ENCODE results near the gene COL17A1.

Gene COL17A1

DNA sequence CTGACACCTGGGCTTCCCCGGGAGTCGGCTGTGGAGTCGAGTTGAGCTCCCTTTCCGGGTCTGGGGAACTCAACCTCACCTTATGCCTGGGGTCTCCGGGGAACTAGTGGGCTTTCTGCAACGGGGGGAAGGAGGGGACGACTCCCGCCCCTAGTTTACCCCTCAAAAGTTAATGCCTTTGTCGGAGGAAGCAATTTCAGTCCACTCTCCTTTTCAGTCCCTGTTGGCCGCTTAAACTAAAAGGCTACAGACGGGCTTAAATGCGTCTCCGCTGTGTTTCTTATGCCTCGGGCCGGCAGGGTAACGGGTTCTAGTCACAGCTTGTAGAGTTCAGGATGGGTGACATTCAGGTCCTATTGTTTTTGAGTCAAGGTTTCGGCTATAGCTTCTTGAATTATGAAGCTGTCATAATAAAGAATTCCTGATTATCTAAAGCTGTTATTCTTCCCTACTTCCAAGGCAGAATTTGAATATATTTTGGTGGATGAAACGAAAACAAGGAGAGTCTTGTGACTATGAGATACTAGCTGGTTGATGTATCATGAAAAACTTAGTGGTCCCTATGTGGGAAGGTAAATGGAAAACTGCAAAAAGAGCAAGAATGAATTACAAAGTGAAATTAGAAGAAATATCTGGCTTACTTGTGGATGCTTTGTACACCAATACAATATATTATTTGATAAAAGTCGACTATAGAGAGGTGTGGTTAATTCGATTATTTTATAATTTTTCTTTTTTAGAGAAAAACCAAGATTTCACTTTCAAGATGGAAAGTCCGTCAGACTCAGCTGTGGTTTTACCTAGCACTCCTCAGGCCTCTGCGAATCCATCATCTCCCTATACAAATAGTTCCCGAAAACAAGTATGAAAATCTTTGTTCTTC lies 36.8 kb upstream of the COL17A1 start:
- Histone ChIP-seq H2AK5ac (ENCODE audit: low read length) (no peak overlapping the region), H3K4ac (ENCODE audit: low read depth, low read length) (no peak overlapping the region), H3K27me3 (ENCODE audit: insufficient read depth, low read length, poor library complexity) (no peaks in the 10 kb centered on the region), H3K4me3 (ENCODE audit: low read length) (peak overlapping the region; percentile 80), H3K4me1 (ENCODE audit: control insufficient read depth, low read depth, low read length) (peaks cover 2% of the 10 kb centered on the region), H2BK120ac (ENCODE audit: low read depth, low read length) (no peak overlapping the region), H4K5ac (ENCODE audit: low read length) (no peak overlapping the region), H4K8ac (ENCODE audit: low read depth, low read length) (no peak overlapping the region), H3K9ac (ENCODE audit: low read length) (peak overlapping the region; percentile 88), H2BK15ac (replicated peaks; ENCODE audit: low read depth) (no peak overlapping the region), H3K18ac (ENCODE audit: low read length) (peak overlapping the region; percentile 17), H3K4me2 (ENCODE audit: low read length) (peak overlapping the region; percentile 63), H3K79me2 (ENCODE audit: control insufficient read depth, insufficient read depth, low read length) (no peaks in the 10 kb centered on the region), H3K23ac (ENCODE audit: low read length) (no peak overlapping the region), H3K79me1 (ENCODE audit: low read length) (no peaks in the 10 kb centered on the region), H3K56ac (ENCODE audit: low read length) (peak overlapping the region; percentile 85), H2BK5ac (ENCODE audit: low read length) (no peak overlapping the region), H3K36me3 (ENCODE audit: control insufficient read depth, insufficient read depth, low read length) (no peaks in the 10 kb centered on the region), H3K27ac (ENCODE audit: low read depth, low read length) (peak overlapping the region; percentile 73)
- DNase-seq: no peak
- WGBS (ENCODE audit: extremely low coverage, insufficient coverage, low lambda C conversion rate): no CpG with 5 or more reads among the region's 23 CpGs

DNA sequence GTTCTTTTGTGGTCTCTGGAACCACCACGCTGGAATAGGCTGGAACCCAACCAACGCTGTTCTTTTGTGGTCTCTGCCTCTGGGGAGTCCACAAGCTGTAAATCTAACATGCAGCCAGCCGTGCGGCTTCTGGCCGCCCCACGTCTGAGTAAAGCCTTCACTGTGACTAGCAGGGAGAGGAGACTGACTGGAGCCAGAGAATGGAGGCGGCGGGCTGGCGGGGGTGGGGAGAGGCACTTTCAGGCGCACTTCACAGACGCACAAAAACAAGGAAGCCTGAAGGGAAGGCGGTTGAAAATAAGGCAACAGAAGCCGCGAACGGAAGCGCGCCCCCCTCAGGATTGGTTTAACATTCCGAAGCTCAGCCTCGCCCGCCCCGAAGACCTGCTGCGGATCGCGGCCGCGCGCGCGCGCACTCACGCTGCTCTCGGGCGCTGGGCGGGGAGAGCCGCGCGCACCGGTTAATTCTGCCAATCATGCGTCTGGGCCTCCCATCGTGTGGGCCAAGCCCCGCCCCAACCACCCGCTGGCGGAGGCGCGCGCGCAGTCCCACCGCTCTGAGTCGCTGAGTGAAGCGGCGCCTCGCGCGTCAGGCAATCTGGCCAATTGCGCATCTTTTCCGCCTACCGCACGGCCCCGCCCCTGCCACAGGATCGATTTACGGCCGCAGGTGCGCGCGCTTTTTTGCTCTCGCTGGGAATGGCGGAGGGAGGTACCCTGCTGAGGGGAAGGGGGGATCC lies 36.0 kb upstream of the COL17A1 start, which contains the start of gene SFR1:
Gene SFR1, plus strand, starts transcription at position 687 of the 740 bp plus-strand sequence. Its CDS starts 13 bp downstream, at position 700.
- H3K27me3 ChIP-seq (ENCODE audit: insufficient read depth, low read length, poor library complexity): no peaks in the 10 kb centered on the region
- H3K79me2 ChIP-seq (ENCODE audit: control insufficient read depth, insufficient read depth, low read length): no peaks in the 10 kb centered on the region
- H2BK15ac ChIP-seq (replicated peaks; ENCODE audit: low read depth): no peak within 1 kb of the TSS
- H4K5ac ChIP-seq (ENCODE audit: low read length): no peak within 1 kb of the TSS
- H3K56ac ChIP-seq (ENCODE audit: low read length): peak within 1 kb of the TSS; percentile 95
- H3K4me2 ChIP-seq (ENCODE audit: low read length): peak within 1 kb of the TSS; percentile 90
- peak within 1 kb of the TSS; percentile 88 for H3K9ac ChIP-seq (ENCODE audit: low read length)
- DNase-seq: peak; percentile 99
- H3K36me3 ChIP-seq (ENCODE audit: control insufficient read depth, insufficient read depth, low read length): no peaks in the 10 kb centered on the region
- peak within 1 kb of the TSS; percentile 91 for H4K8ac ChIP-seq (ENCODE audit: low read depth, low read length)
- no peaks in the 10 kb centered on the region for H3K79me1 ChIP-seq (ENCODE audit: low read length)
- H2BK120ac ChIP-seq (ENCODE audit: low read depth, low read length): no peak within 1 kb of the TSS
- peak within 1 kb of the TSS; percentile 91 for H3K18ac ChIP-seq (ENCODE audit: low read length)
- H2BK5ac ChIP-seq (ENCODE audit: low read length): peak within 1 kb of the TSS; percentile 88
- H2AK5ac ChIP-seq (ENCODE audit: low read length): no peak within 1 kb of the TSS
- no CpG with 5 or more reads among the region's 67 CpGs for WGBS (ENCODE audit: extremely low coverage, insufficient coverage, low lambda C conversion rate)
- peak within 1 kb of the TSS; percentile 98 for H3K27ac ChIP-seq (ENCODE audit: low read depth, low read length)
- peak within 1 kb of the TSS; percentile 80 for H3K4me3 ChIP-seq (ENCODE audit: low read length)
- peak within 1 kb of the TSS; percentile 54 for H3K23ac ChIP-seq (ENCODE audit: low read length)
- H3K4me1 ChIP-seq (ENCODE audit: control insufficient read depth, low read depth, low read length): no peaks in the 10 kb centered on the region
- peak within 1 kb of the TSS; percentile 56 for H3K4ac ChIP-seq (ENCODE audit: low read depth, low read length)

- Histone ChIP-seq H3K79me2 (ENCODE audit: control insufficient read depth, insufficient read depth, low read length) (no peaks in the 10 kb centered on the region), H3K4me1 (ENCODE audit: control insufficient read depth, low read depth, low read length) (no peaks in the 10 kb centered on the region), H3K4ac (ENCODE audit: low read depth, low read length) (peak overlapping the region; percentile 56), H3K36me3 (ENCODE audit: control insufficient read depth, insufficient read depth, low read length) (no peaks in the 10 kb centered on the region), H4K5ac (ENCODE audit: low read length) (no peak overlapping the region), H3K9ac (ENCODE audit: low read length) (peak overlapping the region; percentile 86), H3K56ac (ENCODE audit: low read length) (peak overlapping the region; percentile 95), H3K79me1 (ENCODE audit: low read length) (no peaks in the 10 kb centered on the region), H2BK5ac (ENCODE audit: low read length) (peak overlapping the region; percentile 88), H3K27me3 (ENCODE audit: insufficient read depth, low read length, poor library complexity) (no peaks in the 10 kb centered on the region), H3K23ac (ENCODE audit: low read length) (peak overlapping the region; percentile 54), H2BK15ac (replicated peaks; ENCODE audit: low read depth) (peak overlapping the region; percentile 74), H2AK5ac (ENCODE audit: low read length) (no peak overlapping the region), H3K18ac (ENCODE audit: low read length) (peak overlapping the region; percentile 91), H3K4me3 (ENCODE audit: low read length) (peak overlapping the region; percentile 76), H3K27ac (ENCODE audit: low read depth, low read length) (peak overlapping the region; percentile 98), H2BK120ac (ENCODE audit: low read depth, low read length) (peak overlapping the region; percentile 45), H4K8ac (ENCODE audit: low read depth, low read length) (peak overlapping the region; percentile 91), H3K4me2 (ENCODE audit: low read length) (peak overlapping the region; percentile 90)
- peak; percentile 98 for DNase-seq
- no CpG with 5 or more reads among the region's 28 CpGs for WGBS (ENCODE audit: extremely low coverage, insufficient coverage, low lambda C conversion rate)
Observed at GRCh38 chr10:104120903-104121484, 35.3 kb upstream of the COL17A1 start.

DNA sequence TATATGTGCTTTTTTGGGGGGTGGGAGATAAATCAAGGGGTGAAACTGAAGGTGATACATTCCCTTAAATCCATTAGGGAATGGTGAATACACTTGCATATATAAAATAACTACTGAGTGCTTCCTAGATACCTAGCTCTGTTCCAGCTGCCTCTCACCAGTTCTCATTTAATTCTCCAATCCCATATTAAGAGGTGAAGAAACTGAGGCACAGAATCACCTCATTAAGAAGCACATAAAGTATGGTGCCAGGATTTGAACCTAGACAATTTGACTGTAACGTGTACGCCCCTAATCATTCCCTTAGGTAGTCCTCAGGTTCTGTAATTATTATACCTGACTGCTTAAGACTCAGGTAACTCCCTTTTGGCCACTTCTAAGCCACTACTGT lies 34.8 kb upstream of the COL17A1 start:
- Histone ChIP-seq H3K79me2 (ENCODE audit: control insufficient read depth, insufficient read depth, low read length) (no peaks in the 10 kb centered on the region), H4K8ac (ENCODE audit: low read depth, low read length) (no peak overlapping the region), H3K4me2 (ENCODE audit: low read length) (peak overlapping the region; percentile 23), H3K23ac (ENCODE audit: low read length) (no peak overlapping the region), H2BK5ac (ENCODE audit: low read length) (peak overlapping the region; percentile 18), H2BK120ac (ENCODE audit: low read depth, low read length) (peak overlapping the region; percentile 45), H3K27me3 (ENCODE audit: insufficient read depth, low read length, poor library complexity) (no peaks in the 10 kb centered on the region), H3K56ac (ENCODE audit: low read length) (peak overlapping the region; percentile 68), H3K18ac (ENCODE audit: low read length) (peak overlapping the region; percentile 51), H3K4ac (ENCODE audit: low read depth, low read length) (no peak overlapping the region), H4K5ac (ENCODE audit: low read length) (no peak overlapping the region), H2AK5ac (ENCODE audit: low read length) (no peak overlapping the region), H3K79me1 (ENCODE audit: low read length) (no peaks in the 10 kb centered on the region), H3K4me1 (ENCODE audit: control insufficient read depth, low read depth, low read length) (no peaks in the 10 kb centered on the region), H3K27ac (ENCODE audit: low read depth, low read length) (no peak overlapping the region), H3K9ac (ENCODE audit: low read length) (peak overlapping the region; percentile 54), H3K4me3 (ENCODE audit: low read length) (no peak overlapping the region), H3K36me3 (ENCODE audit: control insufficient read depth, insufficient read depth, low read length) (no peaks in the 10 kb centered on the region), H2BK15ac (replicated peaks; ENCODE audit: low read depth) (peak overlapping the region; percentile 74)
- no CpG with 5 or more reads among the region's 2 CpGs for WGBS (ENCODE audit: extremely low coverage, insufficient coverage, low lambda C conversion rate)
- no peak for DNase-seq

- no CpG with 5 or more reads among the region's 3 CpGs for WGBS (ENCODE audit: extremely low coverage, insufficient coverage, low lambda C conversion rate)
- Histone ChIP-seq H3K23ac (ENCODE audit: low read length) (no peak overlapping the region), H3K4me3 (ENCODE audit: low read length) (no peak overlapping the region), H3K27ac (ENCODE audit: low read depth, low read length) (no peak overlapping the region), H2BK120ac (ENCODE audit: low read depth, low read length) (no peak overlapping the region), H3K79me1 (ENCODE audit: low read length) (no peaks in the 10 kb centered on the region), H3K27me3 (ENCODE audit: insufficient read depth, low read length, poor library complexity) (no peaks in the 10 kb centered on the region), H3K4me1 (ENCODE audit: control insufficient read depth, low read depth, low read length) (no peaks in the 10 kb centered on the region), H3K4me2 (ENCODE audit: low read length) (no peak overlapping the region), H2AK5ac (ENCODE audit: low read length) (no peak overlapping the region), H4K5ac (ENCODE audit: low read length) (no peak overlapping the region), H3K4ac (ENCODE audit: low read depth, low read length) (no peak overlapping the region), H3K36me3 (ENCODE audit: control insufficient read depth, insufficient read depth, low read length) (no peaks in the 10 kb centered on the region), H2BK15ac (replicated peaks; ENCODE audit: low read depth) (peak overlapping the region; percentile 64), H3K9ac (ENCODE audit: low read length) (no peak overlapping the region), H3K18ac (ENCODE audit: low read length) (no peak overlapping the region), H3K56ac (ENCODE audit: low read length) (no peak overlapping the region), H4K8ac (ENCODE audit: low read depth, low read length) (peak overlapping the region; percentile 39), H3K79me2 (ENCODE audit: control insufficient read depth, insufficient read depth, low read length) (no peaks in the 10 kb centered on the region), H2BK5ac (ENCODE audit: low read length) (no peak overlapping the region)
- no peak for DNase-seq
Observed at GRCh38 chr10:104119996-104120395, 34.3 kb upstream of the COL17A1 start.

All from mesendoderm (in vitro differentiated cells).